ENCODE measurements around the gene RPS5.
A peak's percentile ranks its signal among the peaks of the same experiment; 100 is the strongest.

Gene RPS5

DNA sequence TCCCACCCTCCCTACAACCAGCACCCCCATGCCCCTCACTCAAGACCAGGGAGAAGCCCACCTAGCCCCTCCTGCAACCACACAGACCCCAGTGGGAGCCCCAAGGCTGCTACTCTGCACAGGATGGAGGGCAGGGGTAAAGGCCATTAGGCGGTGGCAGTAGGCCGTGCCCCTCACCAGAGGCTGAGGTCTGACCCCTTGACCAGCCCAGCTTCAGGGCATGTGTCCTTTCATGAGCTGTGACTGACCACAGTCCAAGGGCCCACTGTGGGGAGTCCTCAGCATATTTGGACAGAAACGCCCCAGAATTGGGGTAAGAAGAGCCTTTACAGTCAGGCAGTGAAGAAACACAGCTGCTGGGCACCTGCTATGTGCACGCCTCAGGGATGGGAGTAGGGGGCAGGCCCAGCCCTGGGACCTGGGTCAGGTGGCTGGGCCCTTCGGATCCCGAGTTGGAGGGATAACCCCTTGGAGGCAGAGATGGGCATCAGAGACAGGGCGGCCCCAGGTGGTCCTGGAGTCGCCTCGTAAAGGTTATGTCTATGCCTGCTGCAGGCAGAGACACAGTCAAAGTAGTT, 1.7 kb upstream of the RPS5 start:
- no peak for DNase-seq (ENCODE audit: low read depth in 2 of 3, low spot score in 2 of 3)

DNA sequence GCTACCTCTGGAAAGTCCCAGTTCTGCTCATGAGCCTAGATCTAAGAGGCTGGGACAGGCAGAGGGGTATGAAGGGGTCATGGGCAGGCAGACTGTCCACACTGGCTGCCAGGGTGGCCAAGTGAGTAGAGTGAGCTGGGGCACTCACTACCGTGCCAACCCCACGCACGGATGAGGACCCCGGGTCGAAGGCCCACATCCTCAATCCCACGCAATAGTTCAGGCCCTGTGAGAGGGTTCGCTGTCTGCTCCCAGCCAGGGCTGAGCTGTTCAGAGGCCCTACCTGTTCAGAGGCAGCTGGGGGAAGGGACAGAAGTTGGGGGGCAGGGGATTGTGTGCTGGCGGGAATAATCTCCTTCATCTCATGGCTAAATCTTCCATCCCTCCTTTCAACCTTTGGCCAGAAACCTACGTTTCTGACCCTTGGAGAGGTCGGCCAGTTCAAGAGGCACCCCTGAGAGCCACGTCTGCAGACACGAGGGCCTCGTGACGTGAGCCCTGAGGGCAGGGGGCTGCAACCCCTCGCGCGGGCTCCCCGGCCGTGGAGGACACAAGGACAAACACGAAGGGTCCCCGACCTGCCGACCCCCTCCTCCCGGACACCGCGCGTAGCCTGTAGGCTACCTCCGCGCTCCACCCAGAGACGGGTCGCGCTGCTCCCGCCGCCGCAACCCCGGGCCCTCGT, 1.0 kb upstream of the RPS5 start:
- DNase-seq (ENCODE audit: low read depth in 2 of 3, low spot score in 2 of 3): no peak

DNA sequence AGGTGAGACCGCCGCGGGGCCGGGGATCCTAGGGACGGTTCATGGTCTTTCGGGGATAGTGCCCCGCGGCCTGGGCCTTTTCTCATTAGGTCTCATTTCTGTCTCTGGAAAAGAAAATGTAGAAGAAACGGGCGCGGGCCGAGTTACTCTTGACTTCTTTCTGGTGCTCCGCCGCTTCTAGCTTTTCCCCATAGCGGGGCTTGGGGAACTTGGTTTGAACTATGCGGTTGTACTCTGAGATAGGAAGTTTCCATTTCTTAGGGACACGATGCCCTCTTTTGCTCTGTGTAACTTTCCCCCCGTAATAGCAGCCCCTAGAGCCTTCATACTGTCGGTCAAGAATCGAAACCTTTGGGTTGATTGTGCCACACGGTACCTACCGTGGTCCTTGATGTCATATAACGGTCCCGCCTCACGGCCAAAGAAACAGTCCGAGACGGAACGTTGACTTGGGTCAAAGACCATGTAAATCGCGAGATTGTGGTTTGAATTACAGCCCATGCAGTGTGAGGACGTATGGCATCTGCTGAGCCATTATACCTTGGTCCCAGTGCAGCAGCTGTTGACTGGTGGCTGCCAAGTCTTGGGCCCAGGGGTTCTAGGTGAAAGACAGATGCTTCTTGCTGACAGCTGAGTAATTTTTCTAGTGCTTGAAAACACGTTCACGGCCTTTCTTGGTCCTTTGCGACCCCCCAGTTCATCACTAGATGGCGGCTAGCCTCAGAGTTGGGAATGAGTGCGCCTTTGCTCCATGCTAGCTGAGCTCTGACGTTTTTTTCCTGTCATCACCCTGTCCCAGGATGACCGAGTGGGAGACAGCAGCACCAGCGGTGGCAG, 487 bp downstream of the RPS5 start:
- no peak for DNase-seq (ENCODE audit: low read depth in 2 of 3, low spot score in 2 of 3)

- DNase-seq (ENCODE audit: low read depth in 2 of 3, low spot score in 2 of 3): no peak
Observed at GRCh38 chr19:58388175-58388526, 1.1 kb downstream of the RPS5 start.

GRCh38 chr19:58392945-58393724, 6.1 kb downstream of the RPS5 start:
- no peak for DNase-seq (ENCODE audit: low read depth in 2 of 3, low spot score in 2 of 3)

DNA sequence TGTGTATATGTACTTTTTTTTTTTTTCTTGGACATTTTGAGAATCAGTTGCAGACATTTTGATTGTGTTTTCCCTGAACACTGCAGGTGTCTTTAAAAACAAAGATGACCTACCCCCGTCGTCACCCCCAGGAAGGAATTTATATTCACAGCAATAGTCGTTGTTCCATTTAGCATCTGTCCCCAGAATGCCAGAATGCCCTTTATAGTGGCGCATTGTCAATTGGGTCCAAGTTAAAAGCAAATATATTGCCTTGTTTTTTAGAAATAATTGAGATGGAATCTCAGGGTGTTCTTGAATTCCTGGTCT, 6.6 kb downstream of the RPS5 start:
- no peak for DNase-seq (ENCODE audit: low read depth in 2 of 3, low spot score in 2 of 3)

DNA sequence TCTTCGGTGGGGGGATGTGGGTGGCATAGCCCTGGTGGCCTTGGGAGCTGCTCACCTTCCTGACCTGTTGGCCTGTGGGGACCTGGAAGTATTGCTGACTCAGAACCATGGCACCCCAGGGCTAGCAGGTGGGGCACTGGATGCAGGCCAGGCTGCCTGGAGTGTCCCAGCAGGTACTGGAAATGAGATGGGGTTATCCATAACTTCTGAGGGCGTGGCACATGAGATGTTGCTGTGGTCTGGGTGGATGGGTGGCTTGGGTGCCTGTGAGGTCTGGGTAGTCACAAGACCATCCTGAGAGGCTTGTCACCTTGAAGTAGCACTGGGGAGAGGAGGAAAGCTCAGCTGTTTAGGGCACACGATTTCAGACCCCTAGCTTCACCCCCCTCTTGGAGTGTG, 7.8 kb downstream of the RPS5 start:
- DNase-seq (ENCODE audit: low read depth in 2 of 3, low spot score in 2 of 3): no peak

- no peak for DNase-seq (ENCODE audit: low read depth in 2 of 3, low spot score in 2 of 3)
Observed at GRCh38 chr19:58395220-58395978, 8.3 kb downstream of the RPS5 start, which contains the start of gene RNF225. Gene RNF225 (plus strand): TSS chr19:58395656. CDS start chr19:58396090, 434 bp downstream.

DNA sequence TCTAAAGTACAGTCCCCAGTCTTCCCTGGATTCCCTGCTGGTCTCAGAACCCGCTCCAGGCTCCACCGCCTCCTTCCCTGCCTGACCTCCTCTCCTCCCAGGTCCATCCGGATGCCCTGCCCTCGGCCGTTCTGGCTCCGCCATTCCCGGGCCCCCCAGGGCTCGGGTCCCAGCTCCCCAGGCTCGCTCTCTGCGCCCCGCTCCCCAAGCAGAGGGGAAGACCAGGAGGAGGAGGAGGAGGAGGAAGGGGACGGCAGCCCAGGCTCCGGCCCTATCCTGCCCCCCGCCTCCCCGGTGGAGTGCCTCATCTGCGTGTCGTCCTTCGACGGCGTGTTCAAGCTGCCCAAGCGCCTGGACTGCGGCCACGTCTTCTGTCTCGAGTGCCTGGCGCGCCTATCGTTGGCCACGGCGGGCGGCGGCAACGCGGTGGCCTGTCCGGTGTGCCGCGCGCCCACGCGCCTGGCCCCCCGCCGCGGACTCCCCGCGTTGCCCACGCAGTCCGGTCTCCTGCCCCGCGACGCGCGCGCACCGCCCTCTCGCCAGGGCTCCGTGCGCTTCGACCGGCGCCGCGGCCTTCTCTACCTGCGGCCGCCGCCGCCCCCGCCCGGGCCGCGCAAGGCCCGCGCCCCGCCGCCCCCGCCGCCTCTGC, 9.0 kb downstream of the RPS5 start:
- DNase-seq (ENCODE audit: low read depth in 2 of 3, low spot score in 2 of 3): no peak

DNA sequence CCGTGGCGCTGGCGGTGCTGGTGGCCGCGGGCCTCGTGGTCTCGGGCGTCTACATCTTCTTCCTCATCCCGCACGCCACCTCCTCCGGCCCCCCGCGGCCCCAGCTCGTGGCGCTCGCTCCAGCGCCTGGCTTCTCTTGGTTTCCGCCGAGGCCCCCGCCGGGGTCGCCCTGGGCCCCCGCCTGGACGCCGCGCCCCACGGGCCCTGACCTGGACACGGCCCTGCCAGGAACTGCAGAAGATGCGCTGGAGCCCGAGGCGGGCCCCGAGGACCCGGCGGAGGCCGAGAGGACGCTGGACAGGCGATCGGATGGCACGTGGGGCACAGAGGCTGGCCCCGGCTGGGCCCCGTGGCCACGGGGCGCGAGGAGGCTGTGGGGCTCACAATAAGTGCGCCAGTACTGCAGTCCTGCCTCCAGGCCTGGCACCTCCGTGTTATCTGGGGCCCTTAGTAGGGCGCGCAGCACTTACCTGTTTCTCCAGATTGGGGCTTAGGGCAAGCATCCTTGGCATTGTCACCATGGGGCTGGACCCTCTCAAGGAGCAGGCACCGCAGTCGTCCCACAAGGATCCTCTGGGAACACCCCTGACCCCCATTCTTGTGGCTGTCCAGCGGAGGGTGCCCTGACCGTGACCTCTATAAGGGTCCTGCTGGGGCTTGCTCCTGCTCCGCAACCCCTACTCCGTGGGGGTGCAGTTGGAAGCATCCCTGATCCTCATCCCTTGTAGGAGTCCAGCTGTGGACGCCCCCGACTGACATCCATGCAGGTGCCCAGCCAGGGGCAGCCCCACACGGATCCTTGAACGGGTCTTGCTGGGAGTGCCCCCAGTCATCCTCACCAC, 9.8 kb downstream of the RPS5 start:
- DNase-seq (ENCODE audit: low read depth in 2 of 3, low spot score in 2 of 3): no peak

- DNase-seq (ENCODE audit: low read depth in 2 of 3, low spot score in 2 of 3): no peak
Observed at GRCh38 chr19:58397533-58398037, 10.5 kb downstream of the RPS5 start.

DNA sequence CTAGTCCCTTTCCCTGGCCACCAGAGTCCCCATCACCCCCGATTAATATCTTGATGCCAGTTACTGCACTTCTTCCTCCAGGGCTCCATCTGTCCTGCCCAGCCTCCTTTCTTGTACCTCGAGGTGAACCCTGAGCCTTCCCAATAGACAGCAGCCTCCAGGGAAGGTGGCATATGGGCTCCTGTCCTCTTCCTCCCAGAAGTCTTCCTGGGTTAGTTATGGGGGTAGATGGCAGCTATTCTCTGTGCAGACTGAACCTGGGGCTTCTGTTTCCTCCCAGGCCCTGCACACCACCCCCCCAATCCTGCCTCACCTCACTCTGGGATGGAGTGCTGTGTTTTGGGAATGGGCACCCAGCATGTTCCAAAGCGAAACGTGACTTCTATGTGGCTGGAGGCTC, 11.0 kb downstream of the RPS5 start:
- no peak for DNase-seq (ENCODE audit: low read depth in 2 of 3, low spot score in 2 of 3)

DNA sequence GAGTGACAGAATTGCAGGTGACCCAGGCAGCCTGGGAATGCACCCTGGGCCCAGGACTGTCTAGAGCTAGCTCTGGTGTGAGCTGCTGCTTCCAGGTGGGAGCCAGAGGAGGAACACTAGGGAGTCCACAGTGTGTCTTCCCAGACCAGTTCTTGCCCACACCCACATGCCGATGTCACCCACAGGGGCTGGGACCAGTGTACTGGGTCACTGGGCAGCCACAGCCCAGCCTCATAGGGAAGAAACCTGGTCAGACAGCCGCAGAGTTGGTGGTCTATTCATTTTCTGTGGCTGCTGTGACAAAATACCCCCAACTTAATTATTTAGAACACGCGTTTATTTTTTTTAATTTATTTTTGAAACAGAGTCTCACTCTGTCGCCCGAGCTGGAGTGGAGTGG, 11.5 kb downstream of the RPS5 start:
- no peak for DNase-seq (ENCODE audit: low read depth in 2 of 3, low spot score in 2 of 3)

GRCh38 chr19:58399903-58400302, 12.8 kb downstream of the RPS5 start:
- no peak for DNase-seq (ENCODE audit: low read depth in 2 of 3, low spot score in 2 of 3)

GRCh38 chr19:58400316-58400915, 13.3 kb downstream of the RPS5 start:
- no peak for DNase-seq (ENCODE audit: low read depth in 2 of 3, low spot score in 2 of 3)

- peak; percentile 92 to 98 (median 93) for DNase-seq (ENCODE audit: low read depth in 2 of 3, low spot score in 2 of 3)
Observed at GRCh38 chr19:58400916-58401839, 14.1 kb downstream of the RPS5 start.

DNA sequence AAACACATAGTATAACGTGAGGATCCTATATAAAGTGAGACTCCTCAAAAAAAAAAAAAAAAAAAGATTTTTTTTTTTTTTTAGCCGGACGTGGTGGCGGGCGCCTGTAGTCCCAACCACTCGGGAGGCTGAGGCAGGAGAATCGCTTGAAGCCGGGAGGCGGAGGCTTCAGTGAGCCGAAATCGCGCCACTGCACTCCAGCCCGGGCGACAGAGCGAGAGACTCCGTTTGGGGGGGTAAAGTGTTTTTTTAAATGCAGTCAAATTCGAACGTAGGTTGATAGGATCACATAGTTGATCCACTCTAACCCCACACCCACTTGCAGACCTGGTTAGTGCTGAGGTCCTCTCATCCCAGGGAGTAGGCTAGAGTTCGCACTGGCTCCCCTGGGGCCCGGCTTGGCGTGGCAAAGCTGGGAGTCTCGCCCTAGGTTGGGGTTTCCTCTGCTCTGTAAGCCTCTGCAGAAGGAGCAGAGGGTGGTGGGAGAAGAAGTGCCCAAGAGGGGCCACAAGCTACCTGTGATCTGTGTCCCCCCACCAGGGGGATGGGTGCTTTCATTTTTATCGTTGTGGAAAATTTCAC, 14.9 kb downstream of the RPS5 start:
- DNase-seq (ENCODE audit: low read depth in 2 of 3, low spot score in 2 of 3): no peak

Measured in activated CD8-positive, alpha-beta memory T cell treated with anti-CD3 and anti-CD28 coated beads for 48 hours (primary cell).